HepG2 (cell line): ENCODE results near the gene ROBO2. TPM values are rescaled to one million over a fixed set of nuclear protein-coding genes. Genes with fewer than 3 reads are reported as not detected.

Source experiments
- ATAC-seq: fragments of 200-7000 bp; cut with Tn5 transposase; 3 replicates; pipeline ENCODE4 v1.9.1; 2020; ENCODE audit warnings: mild to moderate bottlenecking, moderate library complexity
- BruUV-seq: library from RNA; stranded (reverse); fragments of 400-500 nt; replicated peaks from 2 replicates; lab custom pipeline; 2021; lab: Mats Ljungman, UMichigan
- CTCF ChIA-PET: fragments of 300-600 bp; formaldehyde crosslinking; extraction: SDS; loops from one replicate; lab custom pipeline; 2021; ENCODE audit warnings: low total read pairs, inconsistent platforms, low intra/inter-chr PET ratio; lab: Yijun Ruan, JAX
- POLR2A ChIA-PET: fragments of 350-600 bp; sonication (Branson Sonifier 250); formaldehyde crosslinking; loops from one replicate; lab custom pipeline; 2020; ENCODE audit warnings: antibody characterized with exemption, inconsistent platforms; lab: Yijun Ruan, JAX
- DNase-seq: peaks from one replicate; pipeline ENCODE4 v3.0.0-alpha.2; 2015; ENCODE audit warnings: low spot score
- FAIRE-seq: peaks from 3 replicates; lab custom pipeline; 2011; peaks lifted over from hg19 to GRCh38; lab: Jason Lieb, UNC
- H2AFZ ChIP-seq: one replicate; pipeline ENCODE4 v1.6.1; 2011; ENCODE audit warnings: low read length, inconsistent platforms
- H3K27ac ChIP-seq: fragments of 300-600 bp; 3 replicates; pipeline ENCODE4 v1.8.0; 2011; ENCODE audit warnings: mixed run types, mild to moderate bottlenecking, mixed read lengths, low read length, inconsistent platforms; ENCODE audit not compliant: insufficient read depth; ENCODE audit errors: extremely low read length
- H3K27me3 ChIP-seq, 2 experiments: fragments of 200-600 bp in 1 of 2; 2 replicates in 1 of 2; 3 replicates in 1 of 2; pipeline versions ENCODE4 v1.6.0 to v1.8.0; 2011; ENCODE audit warnings: low read length in 2 of 2, mild to moderate bottlenecking in 2 of 2, moderate library complexity in 2 of 2, inconsistent platforms in 1 of 2; ENCODE audit not compliant: insufficient read depth in 2 of 2, control insufficient read depth in 1 of 2
- H3K36me3 ChIP-seq, 2 experiments: fragments of 200-600 bp in 1 of 2; replicated peaks in 1 of 2; 2 replicates in 1 of 2; 3 replicates in 1 of 2; pipeline versions ENCODE4 v1.5.1 to v1.8.0; 2011; ENCODE audit warnings: low read length in 2 of 2, inconsistent platforms in 1 of 2; ENCODE audit not compliant: insufficient read depth in 2 of 2, control insufficient read depth in 1 of 2
- H3K4me1 ChIP-seq: 2 replicates; pipeline ENCODE4 v1.5.1; 2012; ENCODE audit warnings: low read length, inconsistent platforms; ENCODE audit not compliant: insufficient read depth
- H3K4me2 ChIP-seq: 2 replicates; pipeline ENCODE4 v1.6.0; 2011; ENCODE audit warnings: low read depth, low read length, inconsistent platforms
- H3K4me3 ChIP-seq, 3 experiments: fragments of 200-600 bp in 1 of 3; sonication (generic), shearing (Covaris generic) in 1 of 3; replicated peaks in 1 of 3; 2 replicates each; pipeline ENCODE4 v1.5.1; 2011 to 2016; ENCODE audit warnings: low read length in 3 of 3, inconsistent platforms in 2 of 3, low read depth in 2 of 3, mild to moderate bottlenecking in 2 of 3, control low read depth in 1 of 3, mixed read lengths in 1 of 3; ENCODE audit not compliant: insufficient read depth in 1 of 3
- H3K79me2 ChIP-seq: one replicate; pipeline ENCODE4 v1.6.1; 2011; ENCODE audit warnings: low read length, inconsistent platforms; ENCODE audit not compliant: insufficient read depth
- H3K9ac ChIP-seq: 2 replicates; pipeline ENCODE4 v1.6.0; 2011; ENCODE audit warnings: mild to moderate bottlenecking, low read depth, low read length, inconsistent platforms; ENCODE audit not compliant: insufficient read depth
- H3K9me3 ChIP-seq: 2 replicates; pipeline ENCODE4 v1.5.1; 2012; ENCODE audit warnings: mild to moderate bottlenecking, low read length
- H4K20me1 ChIP-seq: 2 replicates; pipeline ENCODE4 v1.6.0; 2011; ENCODE audit warnings: inconsistent platforms, mild to moderate bottlenecking, low read length, moderate library complexity; ENCODE audit not compliant: insufficient read depth
- ATF5 ChIP-seq: sonication (generic); formaldehyde crosslinking; IDR thresholded peaks from 2 replicates; pipeline ENCODE4 v1.4.0; 2020; ENCODE audit warnings: mild to moderate bottlenecking, low read depth, missing genetic modification reagents
- BRCA1 ChIP-seq: sonication (generic); formaldehyde crosslinking; IDR thresholded peaks from 2 replicates; pipeline ENCODE4 v1.4.0; 2020; ENCODE audit warnings: missing genetic modification reagents
- CEBPB ChIP-seq: IDR thresholded peaks from 2 replicates; pipeline ENCODE4 v1.6.1; 2011; ENCODE audit warnings: low read depth, low read length, improper control_type of control experiment, borderline replicate concordance
- CTCF ChIP-seq: sonication (generic); formaldehyde crosslinking; IDR thresholded peaks from 2 replicates; pipeline ENCODE4 v1.5.0; 2020; ENCODE audit warnings: mild to moderate bottlenecking, missing genetic modification reagents, moderate library complexity
- FOXP4 ChIP-seq: sonication (generic); formaldehyde crosslinking; IDR thresholded peaks from 2 replicates; pipeline ENCODE4 v1.4.0; 2020; ENCODE audit warnings: missing genetic modification reagents
- HMGA1 ChIP-seq: sonication (generic); formaldehyde crosslinking; conservative IDR thresholded peaks from 2 replicates; pipeline ENCODE4 v1.4.0; 2020; ENCODE audit warnings: missing genetic modification reagents
- JDP2 ChIP-seq: sonication (generic); formaldehyde crosslinking; IDR thresholded peaks from 2 replicates; pipeline ENCODE4 v1.8.1; 2022; ENCODE audit warnings: missing genetic modification reagents, borderline replicate concordance
- KLF16 ChIP-seq, 2 experiments: sonication (generic) in 1 of 2; formaldehyde crosslinking in 1 of 2; IDR thresholded peaks; 2 replicates each; pipeline versions ENCODE4 v1.6.1 to v1.8.0; 2016 to 2023; ENCODE audit warnings: missing genetic modification reagents in 2 of 2, missing compliant biosample characterization in 1 of 2
- NFRKB ChIP-seq: fragments of 450-650 bp; IDR thresholded peaks from 2 replicates; pipeline ENCODE4 v1.6.1; 2017
- NKX3-1 ChIP-seq: sonication (generic); formaldehyde crosslinking; IDR thresholded peaks from 2 replicates; pipeline ENCODE4 v1.5.0; 2020; ENCODE audit warnings: missing genetic modification reagents
- POLR2AphosphoS2 ChIP-seq: IDR thresholded peaks from 2 replicates; pipeline ENCODE4 v1.6.1; 2011; ENCODE audit warnings: low read depth, low read length, improper control_type of control experiment
- SMARCC2 ChIP-seq: fragments of 450-650 bp; IDR thresholded peaks from 2 replicates; pipeline ENCODE4 v1.6.1; 2017; ENCODE audit warnings: antibody characterized with exemption, mild to moderate bottlenecking
- THAP7 ChIP-seq: sonication (generic); formaldehyde crosslinking; IDR thresholded peaks from 2 replicates; pipeline ENCODE4 v1.8.1; 2023; ENCODE audit warnings: mild to moderate bottlenecking, missing genetic modification reagents
- ZHX1 ChIP-seq: sonication (generic); formaldehyde crosslinking; IDR thresholded peaks from 2 replicates; pipeline ENCODE4 v1.8.1; 2022; ENCODE audit warnings: low read depth, mild to moderate bottlenecking, missing genetic modification reagents
- ZNF441 ChIP-seq: sonication (generic); formaldehyde crosslinking; IDR thresholded peaks from 2 replicates; pipeline ENCODE4 v1.7.0; 2021; ENCODE audit warnings: missing genetic modification reagents, borderline replicate concordance
- ZNF547 ChIP-seq: sonication (generic); formaldehyde crosslinking; IDR thresholded peaks from 2 replicates; pipeline ENCODE4 v1.5.1; 2020; ENCODE audit warnings: mild to moderate bottlenecking, missing genetic modification reagents
- ZNF619 ChIP-seq: sonication (generic); formaldehyde crosslinking; IDR thresholded peaks from 2 replicates; pipeline ENCODE4 v1.4.0; 2020; ENCODE audit warnings: mild to moderate bottlenecking, missing genetic modification reagents
- ZNF841 ChIP-seq: sonication (generic); formaldehyde crosslinking; IDR thresholded peaks from 2 replicates; pipeline ENCODE4 v1.8.1; 2023; ENCODE audit warnings: missing genetic modification reagents, borderline replicate concordance
- WGBS: methylation state at CpG from one replicate; pipeline ENCODE4 v1.1.6; 2017; ENCODE audit warnings: low lambda C conversion rate; 5-methylcytosine and 5-hydroxymethylcytosine counted together
- in situ Hi-C: cut with HindIII; loops from 2 replicates; pipeline ENCODE4 v1.10.0; 2017; ENCODE audit warnings: low pct_unique_long_range_greater_than_20kb; ENCODE audit not compliant: extremely low pct_ligation_motif_present
- intact Hi-C: fragments of 100-400 bp; cut with micrococcal nuclease; formaldehyde crosslinking; loops from one replicate; pipeline ENCODE4 v1.10.0; 2022; ENCODE audit not compliant: unreplicated experiment
- polyA plus RNA-seq, 8 experiments: library from polyadenylated mRNA; depleted of rRNA in 3 of 8; stranded (reverse) in 7 of 8; unstranded in 1 of 8; fragments of >200 nt; fragmentation: Illumina TruSeq in 4 of 8; extraction: Trizol in 4 of 8; gene quantifications; 2 replicates each; pipeline versions ENCODE4 v1.2.1 to v1.2.3, GENCODE V29; 2011 to 2016; ENCODE audit warnings: low read depth in 4 of 8, missing spikeins in 1 of 8, mixed read lengths in 1 of 8; ENCODE audit not compliant: insufficient read depth in 1 of 8
- total RNA-seq, 5 experiments: library from RNA; depleted of rRNA; stranded (reverse); fragments of >200 nt; fragmentation: Illumina TruSeq; extraction: Trizol; gene quantifications; 2 replicates each; pipeline ENCODE4 v1.2.3, GENCODE V29; 2016; ENCODE audit warnings: low read depth in 1 of 5

ROBO2 gene
- total and polyA plus RNA-seq, 2 of the 13 experiments (the other 11 are each of a cell fraction or from before 2014, with no cell fraction given) = not detected

GRCh38 chr3:77059354-77059753 is 19.5 kb downstream of the ROBO2 start:
- Histone ChIP-seq H3K36me3 (no peaks in the 10 kb centered on the region), H3K4me1 (no peaks in the 10 kb centered on the region), H3K9ac (no peak overlapping the region), H2AFZ (no peak overlapping the region), H4K20me1 (no peaks in the 10 kb centered on the region), H3K9me3 (peaks cover 20% of the 10 kb centered on the region; the same call in 1 of the 2 replicates), H3K4me3 (no peak overlapping the region), H3K79me2 (no peaks in the 10 kb centered on the region), H3K27me3 (no peaks in the 10 kb centered on the region), H3K27ac (no peak overlapping the region), H3K4me2 (no peak overlapping the region)
- WGBS = 11% methylated on average over 1 of the region's 1 CpG
- ATAC-seq (no peak), FAIRE-seq (no peak), DNase-seq (no peak)
- CTCF ChIA-PET = no interaction called here
- in situ Hi-C loops (no loop called here), intact Hi-C loops (no loop called here)
- POLR2A ChIA-PET = no interaction called here
- no TSS peak for BruUV-seq
- no peak for TF ChIP-seq ZHX1 (CRISPR knock-in tag)
- no peak for TF ChIP-seq CTCF (CRISPR knock-in tag)
- no peak for TF ChIP-seq POLR2AphosphoS2
- no peak for TF ChIP-seq CEBPB
- TF ChIP-seq ZNF547 (CRISPR knock-in tag) = no peak
- TF ChIP-seq NKX3-1 = no peak
- no peak for TF ChIP-seq JDP2 (CRISPR knock-in tag)
- no peak for TF ChIP-seq HMGA1 (CRISPR knock-in tag)
- TF ChIP-seq BRCA1 (CRISPR knock-in tag) = no peak
- no peak for TF ChIP-seq KLF16 (CRISPR knock-in tag; IDR thresholded peaks at IDR 0.05)
- TF ChIP-seq SMARCC2 = no peak
- TF ChIP-seq NFRKB = no peak
- no peak for TF ChIP-seq ATF5 (CRISPR knock-in tag)
- TF ChIP-seq FOXP4 (CRISPR knock-in tag) = no peak
- no peak for TF ChIP-seq ZNF841 (CRISPR knock-in tag)
- no peak for TF ChIP-seq ZNF619 (CRISPR knock-in tag)
- no peak for TF ChIP-seq ZNF441 (CRISPR knock-in tag)
- no peak for TF ChIP-seq THAP7 (CRISPR knock-in tag)
